Endothelial cell of umbilical vein (primary cell): ENCODE results near the gene EHF. TPM values are rescaled to one million over a fixed set of nuclear protein-coding genes. Genes with fewer than 3 reads are reported as not detected.

Experiments used
- BruUV-seq: library from RNA; stranded (reverse); fragments of 400-500 nt; replicated peaks from 2 replicates; lab custom pipeline; 2021; lab: Mats Ljungman, UMichigan
- CTCF ChIA-PET: fragments of 300-600, 350-600 bp; sonication (Branson Sonifier 250); formaldehyde crosslinking; loops from one replicate; lab custom pipeline; 2021; ENCODE audit warnings: antibody characterized with exemption, inconsistent platforms; lab: Charles Lee
- POLR2A ChIA-PET: fragments of 300-600, 350-600 bp; sonication (Branson Sonifier 250); formaldehyde crosslinking; loops from one replicate; lab custom pipeline; 2021; ENCODE audit warnings: antibody characterized with exemption, inconsistent platforms; lab: Charles Lee
- DNase-seq: peaks from one replicate; pipeline ENCODE4 v3.0.0-alpha.2; 2011; ENCODE audit warnings: low read depth, low spot score
- FAIRE-seq: peaks from 2 replicates; lab custom pipeline; 2011; peaks lifted over from hg19 to GRCh38; lab: Jason Lieb, UNC
- H2AFZ ChIP-seq: 2 replicates; pipeline ENCODE4 v1.6.0; 2012; ENCODE audit warnings: low read depth, low read length, control low read depth, inconsistent platforms
- H3K27ac ChIP-seq: 2 replicates; pipeline ENCODE4 v1.5.1; 2011; ENCODE audit warnings: low read depth, mild to moderate bottlenecking, control low read depth, low read length, moderate library complexity; ENCODE audit not compliant: insufficient read depth
- H3K27me3 ChIP-seq, 2 experiments: 2 replicates each; pipeline versions ENCODE4 v1.6.0 to v1.6.1; 2011; ENCODE audit warnings: low read length in 2 of 2, mixed read lengths in 1 of 2; ENCODE audit not compliant: control insufficient read depth in 2 of 2, insufficient read depth in 2 of 2
- H3K36me3 ChIP-seq, 2 experiments: 2 replicates in 1 of 2; 3 replicates in 1 of 2; pipeline ENCODE4 v1.5.1; 2011; ENCODE audit warnings: low read length in 2 of 2, mild to moderate bottlenecking in 1 of 2, moderate library complexity in 1 of 2; ENCODE audit not compliant: control insufficient read depth in 2 of 2, insufficient read depth in 2 of 2; ENCODE audit errors: extremely low read depth in 1 of 2
- H3K4me1 ChIP-seq: 3 replicates; pipeline ENCODE4 v1.5.1; 2011; ENCODE audit warnings: mild to moderate bottlenecking, low read length; ENCODE audit not compliant: control insufficient read depth, insufficient read depth; ENCODE audit errors: extremely low read depth
- H3K4me2 ChIP-seq: 2 replicates; pipeline ENCODE4 v1.6.1; 2011; ENCODE audit warnings: low read length, control low read depth, mixed read lengths; ENCODE audit not compliant: insufficient read depth
- H3K4me3 ChIP-seq, 3 experiments: fragments of 200-600 bp in 1 of 3; sonication (generic), shearing (Covaris generic) in 1 of 3; replicated peaks in 1 of 3; 2 replicates each; pipeline ENCODE4 v1.5.1; 2011 to 2016; ENCODE audit warnings: control low read depth in 3 of 3, low read length in 3 of 3, mild to moderate bottlenecking in 2 of 3, inconsistent platforms in 1 of 3, low read depth in 1 of 3, moderate library complexity in 1 of 3; ENCODE audit not compliant: insufficient read depth in 1 of 3
- H3K79me2 ChIP-seq: 2 replicates; pipeline ENCODE4 v1.6.0; 2012; ENCODE audit warnings: low read length, inconsistent platforms; ENCODE audit not compliant: control insufficient read depth, insufficient read depth
- H3K9ac ChIP-seq: replicated peaks from 2 replicates; pipeline ENCODE3; 2011; ENCODE audit warnings: low read length, control low read depth; ENCODE audit not compliant: insufficient read depth; ENCODE audit errors: extremely low read depth
- H3K9me1 ChIP-seq: replicated peaks from 3 replicates; pipeline ENCODE4 v1.6.0; 2011; ENCODE audit warnings: mild to moderate bottlenecking, low read length; ENCODE audit not compliant: control insufficient read depth, insufficient read depth; ENCODE audit errors: extremely low read depth
- H3K9me3 ChIP-seq: replicated peaks from 2 replicates; pipeline ENCODE4 v1.5.1; 2012; ENCODE audit warnings: low read length, inconsistent platforms; ENCODE audit not compliant: control insufficient read depth, insufficient read depth
- H4K20me1 ChIP-seq: replicated peaks from 2 replicates; pipeline ENCODE3; 2011; ENCODE audit warnings: mild to moderate bottlenecking, low read length; ENCODE audit not compliant: control insufficient read depth, insufficient read depth; ENCODE audit errors: extremely low read depth
- CTCF ChIP-seq, 2 donors: IDR thresholded peaks; 1 replicate in 1 of 2; 2 replicates in 1 of 2; pipeline ENCODE4 v1.5.1; 2011; ENCODE audit warnings: low read length in 2 of 2, mild to moderate bottlenecking in 2 of 2, moderate library complexity in 2 of 2, control low read depth in 1 of 2, inconsistent platforms in 1 of 2, low read depth in 1 of 2; ENCODE audit not compliant: insufficient read depth in 1 of 2; ENCODE audit errors: extremely low read depth in 1 of 2
- EZH2 ChIP-seq: IDR thresholded peaks from 2 replicates; pipeline ENCODE4 v1.6.1; 2012; ENCODE audit warnings: borderline replicate concordance, low read depth, mild to moderate bottlenecking, moderate library complexity, low read length, inconsistent platforms; ENCODE audit not compliant: severe bottlenecking
- FOS ChIP-seq: IDR thresholded peaks from 2 replicates; pipeline ENCODE4 v1.6.1; 2011; ENCODE audit warnings: mild to moderate bottlenecking, low read length, moderate library complexity, borderline replicate concordance; ENCODE audit not compliant: insufficient read depth
- GATA2 ChIP-seq: IDR thresholded peaks from 2 replicates; pipeline ENCODE4 v1.7.0; 2011; ENCODE audit warnings: low read depth, mild to moderate bottlenecking, moderate library complexity, mixed read lengths, low read length; ENCODE audit not compliant: insufficient read length, insufficient read depth
- JUN ChIP-seq: IDR thresholded peaks from 2 replicates; pipeline ENCODE4 v1.6.1; 2011; ENCODE audit warnings: borderline replicate concordance, low read depth; ENCODE audit not compliant: insufficient read length, insufficient read depth
- MYC ChIP-seq: IDR thresholded peaks from one replicate; pipeline ENCODE4 v1.6.1; 2011; ENCODE audit warnings: mild to moderate bottlenecking, low read depth, low read length
- POLR2A ChIP-seq: IDR thresholded peaks from 2 replicates; pipeline ENCODE4 v1.6.1; 2012; ENCODE audit warnings: low read depth, mild to moderate bottlenecking, control low read depth, low read length
- POLR2AphosphoS5 ChIP-seq: IDR thresholded peaks from 2 replicates; pipeline ENCODE4 v1.6.1; 2012; ENCODE audit warnings: low read depth, mild to moderate bottlenecking, control low read depth, low read length, moderate library complexity; ENCODE audit not compliant: insufficient read depth
- dilution Hi-C: fragments of 300-500 bp; cut with MboI; formaldehyde crosslinking; loops from one replicate; pipeline ENCODE4 v1.15.0; 2019; ENCODE audit warnings: low sequenced_read_pairs; ENCODE audit not compliant: extremely low pct_ligation_motif_present
- intact Hi-C: fragments of 100-400 bp; cut with micrococcal nuclease; formaldehyde crosslinking; loops from one replicate; pipeline ENCODE4 v1.10.0; 2022
- polyA plus RNA-seq, 4 experiments: library from polyadenylated mRNA; depleted of rRNA in 3 of 4; stranded (reverse) in 3 of 4; unstranded in 1 of 4; fragments of >200 nt; gene quantifications; 2 replicates each; pipeline versions ENCODE4 v1.2.1 to v1.2.3, GENCODE V29; 2011 to 2012; ENCODE audit warnings: missing spikeins in 1 of 4
- total RNA-seq: library from RNA; stranded (reverse); gene quantifications from 2 replicates; pipeline ENCODE4 v1.2.3, GENCODE V29; 2021
- TF ChIP-seq, protein P1 (sequence below): IDR thresholded peaks from 2 replicates; pipeline ENCODE4 v1.6.1; 2011; ENCODE audit not compliant: insufficient read depth, insufficient read length

EHF gene
- total and polyA plus RNA-seq, 2 donors (not counting 3 experiments of a cell fraction or from before 2014, with no cell fraction given): not detected

DNA sequence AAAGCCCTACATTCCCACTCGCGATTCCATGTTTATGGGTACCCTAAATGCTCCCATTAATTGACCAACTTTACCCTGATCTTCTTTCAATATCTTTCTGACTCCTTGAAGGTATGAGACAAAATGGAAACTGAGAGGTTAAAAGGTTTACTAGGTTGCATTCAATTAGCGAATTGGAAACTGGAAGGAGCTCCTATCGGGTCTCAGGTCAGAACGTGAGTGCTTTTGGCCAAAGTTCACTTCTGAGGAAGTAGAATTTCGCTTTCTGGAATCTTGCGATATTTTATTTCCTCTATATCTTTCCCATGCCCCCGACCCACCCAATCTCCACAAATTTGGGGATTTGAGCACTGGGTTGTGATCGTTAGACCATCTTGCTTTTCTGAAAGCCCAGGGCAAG lies 2.6 kb downstream of the EHF start:
- Histone ChIP-seq H3K4me1 (no peaks in the 10 kb centered on the region), H3K9ac (no peak overlapping the region), H3K27ac (no peak overlapping the region), H4K20me1 (no peaks in the 10 kb centered on the region), H3K9me3 (no peaks in the 10 kb centered on the region), H3K36me3 (no peaks in the 10 kb centered on the region), H3K4me3 (no peak overlapping the region), H2AFZ (no peak overlapping the region), H3K4me2 (no peak overlapping the region), H3K27me3 (peaks cover 0 to 2% of the 10 kb centered on the region in 2 experiments), H3K9me1 (no peaks in the 10 kb centered on the region), H3K79me2 (no peaks in the 10 kb centered on the region)
- ChIA-PET CTCF (no interaction called here), POLR2A (no interaction called here)
- no TSS peak for BruUV-seq
- dilution Hi-C loops: no loop called here
- intact Hi-C loops: no loop called here
- no peak for FAIRE-seq
- DNase-seq: no peak
- TF ChIP-seq POLR2AphosphoS5: no peak
- TF ChIP-seq EZH2: no peak
- no peak for TF ChIP-seq CTCF (IDR thresholded peaks at IDR 0.05; ENCODE audit: extremely low read depth in 1 of 2, insufficient read depth in 1 of 2, low read depth in 1 of 2, low read length in 2 of 2)
- TF ChIP-seq, protein P1, sequence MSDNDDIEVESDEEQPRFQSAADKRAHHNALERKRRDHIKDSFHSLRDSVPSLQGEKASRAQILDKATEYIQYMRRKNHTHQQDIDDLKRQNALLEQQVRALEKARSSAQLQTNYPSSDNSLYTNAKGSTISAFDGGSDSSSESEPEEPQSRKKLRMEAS: no peak
- TF ChIP-seq MYC: no peak
- TF ChIP-seq JUN: no peak
- TF ChIP-seq POLR2A: no peak
- no peak for TF ChIP-seq GATA2
- TF ChIP-seq FOS: no peak
